DOHH2 (cell line): ENCODE results near the gene STT3B.

ENCODE experiments used
- H3F3A ChIP-seq: fragments of 200-600 bp; sonication (generic), shearing (Covaris generic); 2 replicates; pipeline ENCODE4 v1.6.0; 2016; ENCODE audit warnings: antibody characterized with exemption, mild to moderate bottlenecking; ENCODE audit not compliant: control insufficient read depth, insufficient read depth
- H3K27ac ChIP-seq: fragments of 200-600 bp; sonication (generic); 2 replicates; pipeline ENCODE4 v1.5.1; 2014; ENCODE audit warnings: low read depth, mild to moderate bottlenecking, low read length, moderate library complexity
- H3K27me3 ChIP-seq: fragments of 200-600 bp; sonication (generic); 2 replicates; pipeline ENCODE4 v1.6.1; 2014; ENCODE audit warnings: mild to moderate bottlenecking, low read length, mixed read lengths; ENCODE audit not compliant: control insufficient read depth
- H3K36me3 ChIP-seq: fragments of 200-600 bp; sonication (generic); 2 replicates; pipeline ENCODE4 v1.6.1; 2014; ENCODE audit warnings: mild to moderate bottlenecking, low read length, moderate library complexity, mixed read lengths; ENCODE audit not compliant: control insufficient read depth
- H3K4me1 ChIP-seq: fragments of 200-600 bp; sonication (generic); 2 replicates; pipeline ENCODE4 v1.6.1; 2014; ENCODE audit warnings: mild to moderate bottlenecking, low read length, mixed read lengths; ENCODE audit not compliant: control insufficient read depth
- H3K4me2 ChIP-seq: fragments of 200-600 bp; sonication (generic); 2 replicates; pipeline ENCODE4 v1.6.0; 2014; ENCODE audit warnings: mild to moderate bottlenecking, low read length, moderate library complexity
- H3K4me3 ChIP-seq: fragments of 200-600 bp; sonication (generic); 2 replicates; pipeline ENCODE4 v1.5.1; 2014; ENCODE audit warnings: mild to moderate bottlenecking, low read length, mixed read lengths
- H3K79me2 ChIP-seq: fragments of 200-600 bp; sonication (generic); 2 replicates; pipeline ENCODE4 v1.6.1; 2014; ENCODE audit warnings: mild to moderate bottlenecking, low read length, mixed read lengths; ENCODE audit not compliant: control insufficient read depth
- H3K9me2 ChIP-seq: fragments of 200-600 bp; sonication (generic); replicated peaks from 2 replicates; pipeline ENCODE4 v1.6.1; 2014; ENCODE audit warnings: mild to moderate bottlenecking, low read length, mixed read lengths; ENCODE audit not compliant: control insufficient read depth
- H3K9me3 ChIP-seq: fragments of 200-600 bp; sonication (generic); 2 replicates; pipeline ENCODE4 v1.6.1; 2014; ENCODE audit warnings: antibody characterized with exemption, low read length, mixed read lengths; ENCODE audit not compliant: control insufficient read depth, insufficient read depth
- H4K20me1 ChIP-seq: fragments of 200-600 bp; sonication (generic); 2 replicates; pipeline ENCODE4 v1.6.0; 2014; ENCODE audit warnings: low read depth, mild to moderate bottlenecking, antibody characterized with exemption, low read length, moderate library complexity; ENCODE audit not compliant: control insufficient read depth, insufficient read depth
- CTCF ChIP-seq: fragments of 200-600 bp; sonication (generic); IDR thresholded peaks from one replicate; pipeline ENCODE4 v1.5.1; 2014; ENCODE audit warnings: antibody characterized with exemption, mild to moderate bottlenecking, low read depth, low read length; ENCODE audit not compliant: poor library complexity, severe bottlenecking
- EZH2phosphoT487 ChIP-seq: fragments of 200-600 bp; sonication (generic); IDR thresholded peaks from 2 replicates; pipeline ENCODE4 v1.6.1; 2017; ENCODE audit warnings: borderline replicate concordance, mild to moderate bottlenecking, antibody characterized with exemption, low read length, moderate library complexity, mixed read lengths

STT3B gene

GRCh38 chr3:31498791-31499190, 33.9 kb upstream of the STT3B start:
- Histone ChIP-seq H3K27me3 (peaks cover 11% of the 10 kb centered on the region), H3K36me3 (no peaks in the 10 kb centered on the region), H3K27ac (no peak overlapping the region), H3K79me2 (no peaks in the 10 kb centered on the region), H3K4me1 (no peaks in the 10 kb centered on the region), H3F3A (no peaks in the 10 kb centered on the region), H3K9me3 (no peaks in the 10 kb centered on the region), H3K4me2 (no peak overlapping the region), H4K20me1 (no peaks in the 10 kb centered on the region), H3K4me3 (no peak overlapping the region), H3K9me2 (no peaks in the 10 kb centered on the region)
- TF ChIP-seq EZH2phosphoT487 = no peak
- TF ChIP-seq CTCF = no peak

GRCh38 chr3:31499281-31499680, 33.4 kb upstream of the STT3B start:
- no peaks in the 10 kb centered on the region for H3K4me1 ChIP-seq
- no peak overlapping the region for H3K4me3 ChIP-seq
- H3K9me3 ChIP-seq = no peaks in the 10 kb centered on the region
- H3K9me2 ChIP-seq = no peaks in the 10 kb centered on the region
- no peaks in the 10 kb centered on the region for H3K79me2 ChIP-seq
- TF ChIP-seq CTCF (no peak), EZH2phosphoT487 (no peak)
- H3K4me2 ChIP-seq = no peak overlapping the region
- H3K27me3 ChIP-seq = peaks cover 11% of the 10 kb centered on the region
- H3K36me3 ChIP-seq = no peaks in the 10 kb centered on the region
- H3F3A ChIP-seq = no peaks in the 10 kb centered on the region
- no peaks in the 10 kb centered on the region for H4K20me1 ChIP-seq
- H3K27ac ChIP-seq = no peak overlapping the region

- H3K27me3 ChIP-seq = peaks cover 28% of the 10 kb centered on the region
Measured at GRCh38 chr3:31502803-31503221, 29.9 kb upstream of the STT3B start.

More at GRCh38 chr3:31502803-31503221, 29.9 kb upstream of the STT3B start:
- Histone ChIP-seq H3K9me2 (no peaks in the 10 kb centered on the region), H3K27ac (no peak overlapping the region), H3K4me2 (no peak overlapping the region), H3K9me3 (no peaks in the 10 kb centered on the region), H3K4me3 (no peak overlapping the region), H4K20me1 (no peaks in the 10 kb centered on the region), H3K4me1 (peaks cover 4% of the 10 kb centered on the region; the same call in 1 of the 2 replicates), H3K36me3 (no peaks in the 10 kb centered on the region), H3F3A (no peaks in the 10 kb centered on the region), H3K79me2 (no peaks in the 10 kb centered on the region)
- TF ChIP-seq EZH2phosphoT487 (no peak), CTCF (no peak)
